Measurements from ENCODE around the gene STKLD1. TPM values are rescaled to one million over a fixed set of nuclear protein-coding genes. Genes with fewer than 3 reads are reported as not detected.

STKLD1 gene
- polyA plus RNA-seq, 2 of the 4 experiments (the other 2 are of a cell fraction) = 1.1 to 1.2 TPM

- TF ChIP-seq REST (IDR thresholded peaks at IDR 0.05) (peak; percentile 91), EHF (CRISPR knock-in tag; IDR thresholded peaks at IDR 0.05) (no peak), ZC3H11A (IDR thresholded peaks at IDR 0.05) (0 out of 2 replicates have a peak, but pooled peaks have one; percentile 5), MAFK (IDR thresholded peaks at IDR 0.05; ENCODE audit: partially characterized antibody) (no peak), USF2 (IDR thresholded peaks at IDR 0.05) (no peak), CTCF (IDR thresholded peaks at IDR 0.05) (no peak), CHD2 (IDR thresholded peaks at IDR 0.05; ENCODE audit: low read length, partially characterized antibody) (peak; percentile 96), BCL3 (IDR thresholded peaks at IDR 0.05) (peak; percentile 98), EHMT2 (IDR thresholded peaks at IDR 0.05; ENCODE audit: low read depth) (no peak), ZSCAN20 (CRISPR knock-in tag; IDR thresholded peaks at IDR 0.05) (no peak), FOXS1 (CRISPR knock-in tag; IDR thresholded peaks at IDR 0.05) (no peak), KDM1A (IDR thresholded peaks at IDR 0.05; ENCODE audit: low read depth) (no peak), TFCP2L1 (CRISPR knock-in tag; IDR thresholded peaks at IDR 0.05) (peak; percentile 92), PHF8 (IDR thresholded peaks at IDR 0.05; ENCODE audit: borderline replicate concordance, low read depth) (peak; percentile 86), TP53 (CRISPR knock-in tag; IDR thresholded peaks at IDR 0.05) (no peak), HOXB5 (CRISPR knock-in tag; IDR thresholded peaks at IDR 0.05) (no peak; the same call in 1 of the 2 replicates), CEBPB (IDR thresholded peaks at IDR 0.05) (no peak), NFE2L2 (conservative IDR thresholded peaks at IDR 0.05; ENCODE audit: low read length) (no peak), NPAS2 (CRISPR knock-in tag; IDR thresholded peaks at IDR 0.05; ENCODE audit: borderline replicate concordance) (no peak), MAX (IDR thresholded peaks at IDR 0.05) (peak; percentile 95), ZFP36 (IDR thresholded peaks at IDR 0.05; ENCODE audit: borderline replicate concordance, partially characterized antibody) (no peak), RNF2 (IDR thresholded peaks at IDR 0.05; ENCODE audit: borderline replicate concordance, low read depth) (no peak), KDM5A (IDR thresholded peaks at IDR 0.05) (peak; percentile 38; the same call in 1 of the 2 replicates), CHD4 (IDR thresholded peaks at IDR 0.05; ENCODE audit: borderline replicate concordance) (no peak), FOSB (CRISPR knock-in tag; IDR thresholded peaks at IDR 0.05) (peak; percentile 59; the same call in 1 of the 2 replicates), ATOH8 (CRISPR knock-in tag; IDR thresholded peaks at IDR 0.05; ENCODE audit: low read depth) (no peak), NR3C1 (IDR thresholded peaks at IDR 0.05) (no peak), JUN (IDR thresholded peaks at IDR 0.05) (peak; percentile 95 to 98), HEYL (CRISPR knock-in tag; IDR thresholded peaks at IDR 0.05) (no peak), FOSL2 (IDR thresholded peaks at IDR 0.05) (no peak), FOSL2 (CRISPR knock-in tag; IDR thresholded peaks at IDR 0.05) (no peak; the same call in 1 of the 2 replicates), HOXA7 (CRISPR knock-in tag; IDR thresholded peaks at IDR 0.05) (no peak), CBX8 (IDR thresholded peaks at IDR 0.05) (no peak)
Observed at GRCh38 chr9:133347985-133348717, 28.0 kb upstream of the STKLD1 start, which contains the start of the genes MED22 and RPL7A (continued).

Data from A549 (cell line).